HG02678 (cell line): ENCODE measurements around the gene SMIM17.

Experiments used
- ATAC-seq: cut with Tn5 transposase; IDR thresholded peaks from one replicate; pipeline ENCODE4 v1.9.1; 2021; ENCODE audit warnings: mild to moderate bottlenecking, moderate library complexity; ENCODE audit not compliant: unreplicated experiment

The SMIM17 gene

DNA sequence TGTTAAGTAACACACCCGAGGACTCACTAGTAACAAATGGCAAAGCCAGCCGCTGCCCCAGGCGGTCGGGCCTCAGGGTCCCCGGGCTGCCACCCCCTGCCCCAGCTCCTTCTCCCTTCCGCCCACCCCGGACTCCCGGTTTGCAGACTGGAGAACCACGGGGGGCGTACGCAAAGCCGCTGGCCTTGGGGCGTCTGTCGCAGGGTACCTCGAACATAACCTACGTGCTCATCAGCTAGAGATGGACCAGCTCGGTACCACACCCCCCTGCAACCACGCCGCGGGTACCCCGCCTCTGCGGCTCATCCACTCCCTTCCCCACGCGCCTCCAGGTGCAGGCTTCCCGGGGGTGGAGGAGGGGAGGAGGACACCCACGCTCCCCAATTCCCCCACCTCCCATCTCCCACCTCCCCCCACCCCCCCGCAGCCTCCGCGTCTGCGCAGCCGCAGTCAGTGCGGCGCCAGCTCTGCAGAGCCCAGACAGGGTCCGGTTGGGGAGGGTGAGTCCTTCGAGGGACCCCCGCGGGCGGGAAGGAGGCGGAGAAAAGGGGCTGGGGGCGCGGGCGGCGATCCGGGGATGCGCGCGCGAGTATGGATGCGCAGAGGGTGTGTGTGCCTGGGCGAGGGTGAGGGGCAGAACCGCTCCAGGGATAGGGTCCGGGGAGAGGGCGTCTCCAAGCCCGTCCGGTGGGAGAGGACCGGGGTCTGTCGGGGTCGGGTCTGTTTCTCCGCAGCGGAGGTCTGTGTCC lies at the start of gene SMIM17:
TSS of gene SMIM17 (plus strand) at position 449 of the 749 bp plus-strand sequence. CDS start 2,509 bp downstream, outside the sequence.
- ATAC-seq, result no peak

DNA sequence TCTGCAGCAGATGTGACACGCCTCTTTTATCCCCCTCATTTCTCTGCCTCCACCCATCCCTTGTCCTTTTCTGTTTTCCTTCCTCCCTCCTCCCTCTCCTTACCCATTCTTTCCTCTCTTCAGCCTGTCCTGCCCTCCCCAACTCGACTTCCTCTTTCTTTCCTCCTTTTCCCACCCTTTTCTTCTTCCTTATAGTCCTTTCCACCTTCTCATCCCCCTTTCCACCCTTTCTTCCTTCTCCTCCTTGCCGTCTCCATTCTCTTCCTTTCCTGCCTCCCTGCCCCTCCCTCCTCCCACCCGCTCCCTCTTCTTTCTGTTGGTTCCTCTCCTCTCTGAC lies 48.5 kb upstream of the SMIM17 start:
- ATAC-seq, result no peak

DNA sequence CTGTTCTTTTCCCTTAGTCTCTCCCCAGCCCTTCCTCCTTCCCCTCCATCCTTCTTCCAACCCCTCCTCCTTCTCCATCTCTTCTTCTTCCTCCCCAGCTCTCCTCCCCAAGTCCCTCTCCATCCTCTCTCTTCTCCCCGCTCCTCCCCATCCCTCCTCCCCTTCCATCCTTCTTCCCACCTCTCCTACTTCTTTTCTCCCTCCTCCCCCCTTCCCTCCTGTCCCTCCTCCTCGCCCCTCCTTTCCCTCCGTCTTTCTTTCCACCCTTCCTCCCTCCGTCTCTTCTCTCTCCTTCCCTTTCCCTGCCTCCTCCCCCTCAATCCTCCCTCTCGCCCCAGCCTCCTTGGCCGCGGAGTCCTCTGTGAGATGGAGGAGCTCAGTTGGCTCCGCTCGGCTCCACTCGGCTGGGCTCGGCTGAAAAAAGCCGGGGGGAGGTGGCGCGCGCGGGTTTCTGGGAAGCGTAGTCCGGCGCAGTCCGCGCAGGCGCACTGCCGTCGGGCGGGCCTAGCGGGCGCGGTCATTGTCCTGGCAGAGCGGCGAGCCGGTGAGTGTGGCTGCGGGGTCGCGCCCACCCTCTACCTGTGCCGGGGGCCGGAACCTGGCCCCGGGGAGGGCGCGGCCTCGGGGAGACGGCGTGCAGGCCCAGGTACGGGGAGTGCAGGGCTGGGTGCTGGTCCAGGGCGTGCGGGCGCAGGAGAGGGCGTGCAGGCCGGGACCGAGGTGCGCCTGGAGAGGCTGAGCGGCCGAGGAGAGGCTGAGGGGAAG lies 48.0 kb upstream of the SMIM17 start, which contains the start of gene ZNF71:
TSS of gene ZNF71 (plus strand) at position 520 of the 765 bp plus-strand sequence. CDS start 6,257 bp downstream, outside the sequence.
- ATAC-seq, result peak; percentile 96

DNA sequence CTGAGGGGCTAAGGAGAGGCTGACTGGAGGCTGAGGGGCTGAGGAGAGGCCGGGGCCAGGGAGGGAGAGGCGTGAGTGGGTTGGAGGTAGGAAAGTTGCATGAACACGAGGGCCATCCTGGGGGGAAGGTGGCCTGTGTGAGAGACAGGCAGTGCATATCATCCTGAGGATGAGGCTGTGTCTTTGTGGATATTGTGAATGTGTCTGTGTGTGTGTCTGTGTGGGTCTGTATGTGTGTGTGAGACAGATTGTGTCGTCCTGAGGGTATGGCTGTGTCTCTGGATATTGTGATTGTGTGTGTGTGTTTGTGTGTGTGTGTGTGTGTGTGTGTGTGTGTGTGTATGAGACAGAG lies 47.4 kb upstream of the SMIM17 start:
- peak; percentile 13 for ATAC-seq

DNA sequence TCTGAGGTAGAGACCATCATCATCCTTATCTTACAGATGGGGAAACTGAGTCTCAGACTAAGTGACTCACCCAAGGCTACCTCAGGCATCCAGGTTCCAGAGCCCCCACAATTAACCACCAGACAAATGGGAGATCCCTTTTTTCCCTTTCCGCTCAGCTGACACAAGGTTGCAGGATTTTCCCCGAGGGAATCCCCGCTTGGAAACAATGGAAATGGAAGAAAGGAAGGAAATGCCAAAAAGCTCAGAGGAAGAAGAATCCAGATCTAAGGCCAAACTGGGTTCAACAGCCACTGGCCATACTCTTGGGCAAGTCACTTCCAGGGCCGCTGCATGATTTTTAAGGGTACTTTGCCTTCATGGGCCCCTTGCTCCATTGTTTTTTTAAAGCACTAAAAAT lies 46.3 kb upstream of the SMIM17 start:
- ATAC-seq, result no peak

DNA sequence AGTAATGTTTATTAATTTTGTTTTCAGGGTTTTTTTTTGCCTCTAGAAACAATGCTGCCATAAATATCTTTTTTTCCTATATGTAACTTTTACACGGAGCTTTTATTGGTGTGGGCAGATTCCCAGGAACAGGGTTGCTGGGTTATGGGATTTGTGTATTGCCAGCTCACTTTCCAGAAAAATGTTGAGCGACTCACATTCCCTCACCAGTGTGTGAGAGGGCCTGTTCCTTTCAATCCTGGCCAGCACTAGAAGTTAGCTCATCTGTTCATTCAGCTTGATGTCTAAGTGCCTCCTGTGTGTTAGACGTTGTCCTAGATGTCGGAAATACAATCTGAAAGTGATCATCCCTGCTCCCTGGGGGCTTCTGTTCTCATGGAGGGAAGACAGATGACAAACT lies 45.3 kb upstream of the SMIM17 start:
- ATAC-seq, result no peak

DNA sequence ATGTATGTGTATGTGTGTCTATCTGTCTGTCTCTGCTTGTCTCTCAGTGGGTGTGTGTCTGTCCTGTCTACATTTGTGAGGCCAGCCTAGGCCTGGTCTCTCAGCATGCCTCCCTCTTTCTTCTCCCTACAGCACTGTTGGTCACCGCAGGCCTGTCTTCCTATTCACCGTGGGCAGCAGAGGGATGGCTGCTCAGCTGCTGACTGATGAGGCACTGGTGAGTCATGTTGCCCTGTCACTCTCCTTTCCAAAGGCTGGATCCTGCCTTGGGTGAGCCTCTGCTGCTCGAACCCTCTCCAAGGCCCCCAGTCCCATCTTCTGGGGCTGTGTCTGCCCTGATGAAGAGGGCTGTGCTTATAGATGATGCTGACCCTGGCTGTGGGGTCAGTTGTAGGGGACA lies 41.6 kb upstream of the SMIM17 start:
- no peak for ATAC-seq

DNA sequence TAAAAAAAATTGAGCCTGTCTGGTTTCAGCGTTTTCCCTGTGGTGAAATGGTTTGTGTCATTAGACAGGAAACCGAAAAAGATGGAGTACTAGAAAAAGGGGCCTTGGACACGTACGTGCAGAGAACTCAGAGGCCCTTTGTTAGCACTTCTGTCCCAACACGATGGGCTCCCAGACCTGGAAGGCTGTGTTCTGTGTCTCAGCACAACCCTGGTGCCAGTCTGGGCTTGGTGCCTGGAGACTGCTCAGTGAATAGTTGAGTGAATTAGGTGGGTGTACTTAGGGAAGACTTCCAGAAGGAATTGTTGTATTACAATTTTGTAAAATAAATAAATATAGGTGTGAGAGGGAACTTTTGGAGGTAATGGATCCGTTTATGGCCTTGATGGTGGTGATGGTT lies 39.1 kb upstream of the SMIM17 start:
- ATAC-seq, result no peak

DNA sequence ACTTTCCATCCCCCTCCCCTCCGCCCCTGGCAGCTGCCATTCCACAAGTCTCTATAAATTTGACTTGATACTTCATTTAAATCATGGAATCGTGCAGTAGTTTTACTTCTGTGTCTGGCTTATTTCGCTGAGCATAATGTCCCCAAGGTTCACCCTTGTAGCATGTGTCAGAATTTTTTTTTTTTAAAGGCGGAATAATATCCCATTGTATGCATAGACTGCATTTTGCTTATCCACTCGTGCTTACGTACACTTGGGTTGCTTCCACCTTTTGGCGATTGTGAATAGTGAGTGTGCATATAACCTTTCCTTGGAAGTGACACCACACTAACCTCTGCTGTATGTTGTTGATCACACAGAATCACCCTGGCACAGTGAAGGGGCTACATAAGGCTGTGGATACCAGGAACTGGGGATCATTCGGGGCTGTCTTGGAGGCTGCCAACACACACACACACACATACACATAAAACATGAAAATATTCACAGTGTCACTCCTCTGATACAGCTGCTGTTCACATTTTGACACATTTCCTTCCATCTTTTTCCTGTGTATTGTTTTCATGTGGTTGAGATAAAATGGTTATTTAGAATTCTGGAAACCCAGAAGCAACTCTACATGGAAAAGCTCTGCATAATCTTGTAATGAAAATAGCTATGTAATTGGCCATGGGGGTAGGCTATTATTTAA lies 34.5 kb upstream of the SMIM17 start:
- ATAC-seq, result no peak

DNA sequence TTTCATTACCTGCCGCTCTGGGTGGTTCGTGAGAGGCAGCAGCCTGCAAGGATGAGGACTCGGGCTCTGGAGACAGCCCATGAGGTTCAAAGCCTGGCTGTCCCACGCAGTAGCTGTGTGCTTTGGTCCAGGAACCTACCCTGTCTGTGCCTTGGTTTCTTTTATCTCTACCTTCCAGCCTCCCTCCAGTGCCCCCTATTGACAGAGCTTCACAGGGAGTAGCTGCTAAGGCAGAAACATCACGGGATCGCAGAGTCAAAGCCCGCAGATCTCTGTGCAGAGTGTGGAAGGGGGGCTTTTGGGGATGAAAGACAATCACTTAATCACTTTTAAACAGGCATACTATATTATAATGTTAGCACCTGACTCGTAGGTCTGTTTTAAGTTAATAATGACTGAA lies 31.7 kb upstream of the SMIM17 start:
- no peak for ATAC-seq

DNA sequence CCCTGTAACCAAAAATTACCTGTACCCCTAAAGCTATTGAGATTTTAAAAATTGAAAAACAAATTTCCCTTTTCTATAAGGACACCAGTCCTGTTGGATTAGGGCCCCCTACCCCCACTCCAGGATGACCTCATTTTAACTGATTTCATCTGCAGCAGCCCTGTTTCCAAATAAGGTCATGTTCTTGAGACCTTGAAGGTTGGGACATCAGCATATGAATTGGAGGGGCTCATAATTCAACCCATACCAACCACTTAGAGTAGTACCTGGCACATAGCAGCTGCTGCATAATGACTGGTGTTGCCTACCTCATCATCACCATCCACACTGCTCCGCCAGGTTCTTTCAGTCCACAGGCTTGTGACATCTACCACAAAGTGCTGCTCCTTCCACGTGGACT lies 30.2 kb upstream of the SMIM17 start:
- no peak for ATAC-seq

DNA sequence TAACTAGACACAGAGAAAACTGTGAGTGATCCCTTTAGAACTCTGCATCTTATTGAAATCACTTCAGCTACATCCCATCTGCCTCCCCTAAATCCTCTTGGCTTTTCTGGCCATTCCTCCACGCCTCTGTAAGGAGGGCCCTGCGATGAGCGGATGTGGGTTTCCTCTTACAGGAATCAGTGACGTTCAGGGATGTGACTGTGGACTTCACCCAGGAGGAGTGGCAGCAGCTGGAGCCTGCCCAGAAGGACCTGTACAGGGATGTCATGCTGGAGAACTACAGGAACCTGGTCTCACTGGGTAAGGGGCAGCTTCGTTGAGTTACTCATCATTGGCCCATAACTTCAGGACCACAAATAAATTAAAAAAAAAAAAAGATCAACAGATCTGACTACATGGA lies 29.3 kb upstream of the SMIM17 start:
- no peak for ATAC-seq

DNA sequence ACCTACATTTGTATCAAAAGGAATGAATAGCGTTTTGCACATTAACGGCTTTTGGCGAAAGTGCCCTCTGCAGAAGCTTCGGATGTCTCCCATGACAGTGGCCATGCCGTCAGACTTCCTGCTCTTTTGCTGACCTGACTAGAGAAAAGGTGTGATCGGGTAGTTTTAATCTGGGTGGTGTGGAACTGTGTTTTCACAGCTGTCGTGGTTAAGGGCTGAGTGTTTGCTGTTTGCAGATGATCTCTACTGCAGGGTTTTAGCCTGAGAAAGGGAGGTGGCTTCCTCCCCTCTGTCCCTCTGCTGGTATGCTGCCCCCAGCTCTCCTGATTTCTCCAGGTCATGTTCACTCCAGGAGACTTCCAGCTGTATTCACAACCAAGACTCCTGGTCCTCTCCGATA lies 25.4 kb upstream of the SMIM17 start:
- ATAC-seq, result no peak

DNA sequence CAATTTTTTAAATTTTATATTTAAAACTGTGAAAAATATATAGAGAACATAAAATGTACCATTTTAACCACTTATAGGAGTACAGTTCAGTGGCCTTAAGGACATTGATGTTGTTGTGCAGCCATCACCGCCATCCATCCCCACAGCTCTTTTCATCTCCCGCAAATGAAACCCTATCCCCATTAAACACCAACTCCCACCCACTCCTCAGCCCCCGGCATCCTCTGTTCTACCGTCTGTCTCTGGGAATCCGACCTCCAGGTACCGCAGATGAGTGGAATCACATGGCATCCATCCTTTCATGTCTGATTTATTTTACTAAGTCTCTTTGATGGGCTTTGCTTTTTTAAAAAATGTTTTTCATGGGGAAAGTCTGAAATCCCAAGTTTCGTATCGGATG lies 23.8 kb upstream of the SMIM17 start:
- ATAC-seq, result no peak

DNA sequence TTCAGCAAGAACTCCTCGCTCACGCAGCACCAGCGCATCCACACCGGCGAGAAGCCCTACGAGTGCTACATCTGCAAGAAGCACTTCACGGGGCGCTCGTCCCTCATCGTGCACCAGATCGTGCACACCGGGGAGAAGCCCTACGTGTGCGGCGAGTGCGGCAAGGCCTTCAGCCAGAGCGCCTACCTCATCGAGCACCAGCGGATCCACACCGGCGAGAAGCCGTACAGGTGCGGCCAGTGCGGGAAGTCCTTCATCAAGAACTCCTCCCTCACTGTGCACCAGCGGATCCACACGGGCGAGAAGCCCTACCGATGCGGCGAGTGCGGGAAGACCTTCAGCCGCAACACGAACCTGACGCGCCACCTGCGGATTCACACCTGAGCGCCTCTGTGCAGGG lies 20.6 kb upstream of the SMIM17 start:
- ATAC-seq, result no peak

DNA sequence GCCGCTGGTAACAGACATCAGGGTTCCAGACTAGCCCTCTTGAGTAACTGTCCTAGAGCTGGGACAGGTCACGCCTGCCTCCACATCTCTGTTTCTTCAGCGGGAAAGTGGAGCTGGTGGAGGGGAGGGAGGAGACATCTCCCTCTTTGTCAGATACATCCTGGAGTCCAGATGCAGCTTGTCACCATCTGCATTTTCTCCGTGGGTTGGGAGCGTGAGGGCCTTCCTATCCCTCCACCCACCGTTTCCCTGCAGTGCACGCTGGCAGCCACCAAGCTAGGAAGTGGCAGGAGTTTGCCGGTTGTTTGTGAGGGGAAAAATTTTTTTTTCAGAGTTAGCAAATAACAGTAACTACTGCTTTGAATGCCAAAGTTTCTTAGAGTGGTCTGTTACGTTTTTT lies 20.0 kb upstream of the SMIM17 start:
- no peak for ATAC-seq

DNA sequence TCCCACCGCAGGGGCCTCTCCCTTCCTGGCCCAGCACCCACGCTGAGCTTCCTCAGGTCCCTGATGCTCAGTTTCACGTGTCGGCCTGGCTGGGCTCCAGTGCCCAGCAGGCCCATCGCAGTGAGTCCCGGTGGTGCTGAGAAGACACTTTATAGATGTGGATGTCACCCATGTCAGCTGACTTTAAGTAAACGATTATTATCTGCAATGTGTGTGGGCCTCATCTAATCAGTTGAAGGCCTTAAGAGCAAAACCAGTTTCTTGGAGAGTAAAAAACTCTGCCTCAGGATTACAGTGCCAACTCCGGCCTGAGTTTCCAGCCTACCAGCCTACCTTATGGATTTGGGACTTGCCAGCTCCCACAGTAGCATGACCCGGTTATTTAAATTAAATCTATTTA lies 17.3 kb upstream of the SMIM17 start:
- no peak for ATAC-seq

DNA sequence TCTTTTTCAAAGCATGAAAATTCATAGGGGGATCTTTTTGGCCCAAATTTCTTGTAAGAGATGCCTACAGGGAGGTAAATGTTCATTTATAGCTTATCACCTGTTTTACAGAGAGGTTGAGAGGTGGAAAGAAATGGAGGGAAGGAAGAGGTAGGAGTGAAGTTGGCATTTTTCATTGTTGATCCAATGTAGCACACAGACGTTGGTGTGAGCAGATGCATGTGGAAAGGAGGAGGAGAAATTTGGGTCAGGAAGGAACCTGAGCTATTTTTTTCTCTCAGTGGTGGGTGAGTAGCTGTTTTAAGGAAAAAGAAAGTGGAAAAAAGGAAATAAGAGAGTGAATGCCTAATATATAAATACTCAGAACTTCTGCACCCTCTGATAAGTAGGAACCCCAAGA lies 9.9 kb upstream of the SMIM17 start:
- no peak for ATAC-seq

DNA sequence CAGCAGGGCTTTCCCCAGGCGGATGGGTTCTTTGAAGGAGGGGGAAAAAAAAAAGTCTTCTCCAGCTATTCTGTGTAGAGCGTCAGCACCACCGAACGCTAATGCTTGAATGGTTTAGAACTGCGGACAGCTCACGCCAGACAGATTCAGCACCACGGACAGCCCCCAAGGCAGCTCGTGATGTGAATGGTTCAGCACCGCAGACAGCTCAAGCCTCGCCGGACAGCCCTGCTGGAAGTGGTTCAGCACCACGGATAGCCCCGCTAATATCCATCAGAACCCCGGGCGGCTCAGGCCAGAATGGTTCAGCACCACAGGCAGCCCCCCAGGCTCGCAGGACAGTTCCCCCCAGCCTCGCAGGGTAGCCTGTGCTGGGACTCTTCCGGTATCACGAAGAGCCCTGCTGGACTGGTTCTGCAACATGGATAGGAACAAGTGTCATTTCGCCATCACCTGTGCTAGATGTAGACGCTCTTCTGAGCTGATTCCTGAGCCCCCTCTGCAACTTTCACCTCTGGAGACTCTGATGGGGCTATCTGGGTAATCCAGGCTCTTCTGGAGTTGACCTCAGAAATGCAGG lies 4.9 kb upstream of the SMIM17 start:
- ATAC-seq, result no peak

DNA sequence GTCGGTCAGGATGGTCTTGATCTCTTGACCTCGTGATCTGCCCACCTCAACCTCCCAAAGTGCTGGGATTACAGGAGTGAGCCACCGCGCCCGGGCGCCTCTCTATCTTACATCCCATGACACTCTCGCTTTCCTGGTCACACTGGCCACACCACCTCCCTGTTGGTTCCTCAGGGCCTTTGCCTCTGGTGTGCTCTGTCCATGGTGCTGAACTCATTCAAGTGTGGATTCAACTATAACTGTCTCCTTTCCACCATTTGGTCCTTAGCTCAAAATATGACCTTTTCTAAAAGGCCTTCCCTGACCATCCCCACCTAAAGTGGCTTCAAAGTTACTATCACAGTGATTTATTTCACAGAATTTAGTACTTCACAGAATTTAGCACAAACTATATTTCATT lies 3.7 kb upstream of the SMIM17 start:
- no peak for ATAC-seq

DNA sequence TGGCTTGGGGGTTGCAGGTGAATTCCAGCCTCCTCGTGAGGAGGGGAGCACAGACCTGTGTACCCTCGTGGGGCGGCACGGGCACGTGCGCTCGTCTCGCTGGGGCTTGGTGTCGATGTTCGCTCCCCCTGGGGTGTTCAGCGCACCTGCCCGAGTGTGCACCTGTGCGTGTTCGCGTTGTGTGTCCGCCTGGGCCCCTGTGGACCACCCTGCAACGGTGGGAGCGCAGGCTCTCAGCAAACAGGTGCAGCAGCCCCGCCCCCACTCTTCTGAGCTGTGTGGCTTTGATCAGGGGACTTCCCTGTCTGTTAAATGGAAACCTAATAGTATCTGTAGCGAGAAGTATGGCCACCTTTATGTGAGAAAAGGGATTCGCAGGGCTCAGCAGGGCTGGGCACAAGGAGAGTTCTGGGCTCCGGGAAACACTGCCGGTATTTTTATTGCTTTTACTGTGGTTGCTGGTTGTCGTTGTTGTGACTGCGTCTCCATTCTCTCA lies 549 bp downstream of the SMIM17 start:
- ATAC-seq, result no peak
